ENCODE results near the gene MED13L.
A peak's percentile ranks its signal among the peaks of the same experiment; 100 is the strongest.

Gene MED13L

DNA sequence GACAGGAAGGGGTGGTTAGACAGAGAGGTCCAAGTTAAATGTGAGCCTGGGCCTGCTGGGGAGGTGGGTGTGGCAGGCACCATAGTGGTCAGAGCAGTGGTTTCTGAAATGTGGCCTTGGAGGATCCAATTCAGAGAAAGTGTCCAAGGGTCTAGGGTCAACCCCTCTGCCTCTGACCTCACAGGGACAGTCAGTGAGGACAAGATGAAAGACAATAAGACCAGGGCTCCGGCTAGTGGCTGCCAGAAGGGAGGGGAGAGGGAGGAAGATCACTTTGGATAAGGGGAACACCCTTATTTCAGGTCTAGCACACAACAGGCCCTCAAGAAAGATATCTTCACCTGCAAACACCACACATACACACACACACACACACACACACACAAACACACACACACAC is 335.1 kb downstream of the MED13L start:
- no peak for DNase-seq (ENCODE audit: low spot score)

GRCh38 chr12:115941362-115941761 is 336.1 kb downstream of the MED13L start:
- DNase-seq (ENCODE audit: low spot score) = no peak

DNA sequence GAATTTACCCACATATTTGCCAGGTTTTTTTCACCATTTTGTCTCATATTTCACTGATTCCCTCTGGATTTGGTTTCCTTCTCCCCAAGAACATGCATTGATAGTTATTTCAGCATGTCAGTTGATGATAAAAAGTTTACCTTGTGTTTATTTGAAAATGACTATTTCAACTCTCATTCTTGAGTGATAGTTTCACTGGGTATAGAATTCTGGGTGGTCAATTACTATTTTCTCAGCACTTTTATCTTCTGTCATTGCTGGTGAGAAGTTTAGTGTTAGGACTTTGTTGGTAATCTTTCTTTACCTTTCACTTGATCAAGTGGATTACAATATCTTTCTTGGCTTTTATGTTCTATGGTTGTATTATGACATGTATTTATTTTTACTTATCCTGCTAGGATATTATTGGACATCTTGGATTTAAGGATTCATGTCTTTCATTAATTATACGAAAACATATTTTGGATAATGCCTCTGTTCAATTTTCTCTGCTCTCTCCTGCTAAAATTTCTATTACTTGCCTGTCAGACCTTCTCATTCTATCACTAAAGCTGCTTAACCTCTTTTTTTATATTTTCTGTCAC is 338.6 kb downstream of the MED13L start:
- DNase-seq (ENCODE audit: low spot score) = no peak

GRCh38 chr12:115936997-115937916 is 340.2 kb downstream of the MED13L start:
- no peak for DNase-seq (ENCODE audit: low spot score)

- DNase-seq (ENCODE audit: low spot score) = no peak
Observed at GRCh38 chr12:115934877-115935276, 342.6 kb downstream of the MED13L start.

GRCh38 chr12:115934046-115934445 is 343.4 kb downstream of the MED13L start:
- DNase-seq (ENCODE audit: low spot score) = no peak

- DNase-seq (ENCODE audit: low spot score) = no peak
Observed at GRCh38 chr12:115932066-115932465, 345.4 kb downstream of the MED13L start.

DNA sequence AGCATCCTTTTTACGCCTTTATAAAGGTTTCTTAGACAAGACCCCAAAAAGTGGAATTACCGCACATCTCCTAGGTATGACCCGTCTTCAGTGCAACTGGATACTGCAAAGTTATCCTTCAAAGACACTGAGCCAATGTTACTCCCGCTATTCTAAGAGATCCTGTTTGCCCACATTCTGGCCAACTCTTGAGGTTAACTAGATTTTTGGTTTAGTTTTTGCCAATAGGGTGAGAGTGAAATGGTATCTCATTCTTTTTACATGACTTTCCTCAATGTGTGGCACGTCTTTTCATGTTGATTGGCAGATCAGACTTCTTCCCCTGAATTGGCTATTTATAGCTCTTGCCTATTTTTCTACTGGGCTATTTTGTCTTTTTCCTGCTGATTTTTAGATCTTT is 347.2 kb downstream of the MED13L start:
- no peak for DNase-seq (ENCODE audit: low spot score)

DNA sequence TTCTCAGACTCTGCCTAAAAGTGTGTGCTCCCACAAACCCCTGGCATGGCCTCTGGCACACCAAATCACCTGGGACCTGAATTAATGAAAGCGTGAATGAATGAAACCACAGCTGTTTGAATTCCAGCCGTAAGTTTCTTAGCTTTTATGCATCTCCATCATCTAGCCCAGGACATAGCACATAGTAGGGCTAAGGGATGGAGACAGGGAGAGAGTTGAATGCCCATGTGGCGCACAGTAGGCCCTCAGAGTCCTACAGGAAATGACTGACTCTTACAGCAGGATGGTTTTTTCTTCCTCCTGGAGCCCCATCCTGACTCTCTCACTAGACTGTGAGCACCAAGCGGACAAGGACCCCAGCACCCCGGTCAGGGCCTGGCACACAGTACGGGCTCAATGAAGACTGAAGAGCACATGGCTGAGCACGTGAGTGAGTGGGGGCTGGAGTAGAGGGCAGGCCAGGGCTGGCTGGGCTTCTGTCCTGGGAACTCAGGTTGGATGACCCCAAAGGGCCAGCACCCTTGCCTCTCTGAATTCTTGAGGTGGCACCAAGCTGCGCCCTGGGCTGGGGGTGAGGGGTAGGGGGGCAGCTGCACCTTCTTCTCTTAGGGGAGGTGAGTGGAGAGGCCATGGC is 351.3 kb downstream of the MED13L start:
- no peak for DNase-seq (ENCODE audit: low spot score)

GRCh38 chr12:115923851-115924250 is 353.6 kb downstream of the MED13L start:
- no peak for DNase-seq (ENCODE audit: low spot score)

DNA sequence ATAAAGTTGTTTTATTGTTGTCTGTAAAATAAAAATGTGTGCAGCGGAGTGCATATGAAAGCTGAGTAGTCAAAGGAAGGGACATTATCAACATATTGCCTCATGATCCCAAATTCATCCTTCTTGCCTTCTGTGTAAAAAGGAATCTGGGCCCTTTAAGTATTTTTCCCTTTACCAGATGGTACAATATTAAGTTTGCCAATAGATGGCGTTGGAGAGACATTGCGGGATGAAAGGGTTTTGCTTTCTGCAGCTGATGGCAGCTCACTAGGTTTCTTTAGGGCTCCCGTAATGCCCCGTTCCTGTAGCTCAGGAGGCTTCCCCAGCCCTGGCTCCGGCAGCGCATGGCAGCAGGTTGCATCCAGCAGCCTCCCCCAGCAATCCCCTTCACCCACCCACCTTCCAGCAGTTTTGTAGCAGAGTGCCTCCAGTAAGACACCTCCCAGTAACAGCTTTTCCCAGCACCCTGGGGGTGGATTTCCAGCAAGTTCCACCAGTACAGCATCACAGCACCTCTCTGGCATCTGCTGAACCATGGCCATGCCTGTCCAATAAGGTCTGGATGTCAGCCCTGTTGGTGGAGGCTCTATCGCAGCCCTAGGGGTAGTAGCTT is 354.4 kb downstream of the MED13L start:
- DNase-seq (ENCODE audit: low spot score) = peak; percentile 45

DNA sequence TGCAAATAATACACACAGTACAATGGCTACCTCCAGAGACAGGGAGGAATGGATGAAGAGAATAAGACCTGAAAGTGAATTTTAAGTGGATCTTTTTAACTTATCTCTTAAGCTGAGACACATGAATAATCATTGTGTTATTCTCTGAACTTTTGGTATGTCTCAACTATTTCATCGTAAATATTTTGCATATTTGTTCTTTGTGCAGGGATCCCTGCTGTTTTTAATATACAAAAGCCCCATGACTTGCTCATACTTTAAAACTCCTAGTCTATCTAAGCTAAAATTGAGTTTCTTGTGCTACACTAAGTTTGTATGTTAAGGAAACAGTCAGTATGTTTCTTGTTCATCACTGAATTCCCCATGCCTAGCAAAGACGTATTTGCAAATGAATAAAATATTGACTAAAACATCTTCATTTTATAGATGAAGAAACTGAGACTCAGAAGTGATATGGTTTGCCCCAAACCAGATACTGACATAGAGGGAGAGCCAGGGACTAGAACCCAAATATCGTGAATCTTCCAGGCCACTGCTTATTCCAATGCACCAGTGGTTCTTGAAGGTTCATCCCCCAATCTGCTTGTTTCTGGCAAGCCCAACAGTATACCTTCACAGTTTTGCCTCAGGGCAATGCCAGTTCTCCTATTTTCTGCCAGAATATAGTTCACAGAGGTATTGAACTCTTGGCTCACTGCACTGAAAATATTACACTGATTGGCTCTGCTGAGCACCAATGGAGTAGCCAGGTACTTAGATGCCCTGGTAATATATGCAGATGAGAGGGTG is 356.9 kb downstream of the MED13L start:
- DNase-seq (ENCODE audit: low spot score) = no peak

DNA sequence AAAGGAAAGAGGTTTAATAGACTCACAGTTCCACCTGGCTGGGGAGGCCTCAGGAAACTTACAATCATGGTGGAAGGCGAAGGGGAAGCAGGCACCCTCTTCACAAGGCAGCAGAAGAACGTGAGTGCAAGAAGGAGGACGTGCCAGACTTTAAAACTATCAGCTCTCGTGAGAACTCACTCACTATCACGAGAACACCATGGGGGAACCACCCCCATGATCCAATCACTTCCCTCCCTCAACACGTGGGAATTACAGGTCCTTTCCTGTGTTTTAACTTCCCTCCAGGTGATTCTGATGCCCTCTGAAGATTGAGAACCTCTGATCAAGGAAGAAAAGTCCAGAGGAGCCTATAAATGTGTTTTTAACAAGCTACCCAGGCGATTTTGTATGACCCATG is 358.7 kb downstream of the MED13L start:
- no peak for DNase-seq (ENCODE audit: low spot score)

GRCh38 chr12:115916910-115917668 is 360.4 kb downstream of the MED13L start:
- peak; percentile 56 for DNase-seq (ENCODE audit: low spot score)

DNA sequence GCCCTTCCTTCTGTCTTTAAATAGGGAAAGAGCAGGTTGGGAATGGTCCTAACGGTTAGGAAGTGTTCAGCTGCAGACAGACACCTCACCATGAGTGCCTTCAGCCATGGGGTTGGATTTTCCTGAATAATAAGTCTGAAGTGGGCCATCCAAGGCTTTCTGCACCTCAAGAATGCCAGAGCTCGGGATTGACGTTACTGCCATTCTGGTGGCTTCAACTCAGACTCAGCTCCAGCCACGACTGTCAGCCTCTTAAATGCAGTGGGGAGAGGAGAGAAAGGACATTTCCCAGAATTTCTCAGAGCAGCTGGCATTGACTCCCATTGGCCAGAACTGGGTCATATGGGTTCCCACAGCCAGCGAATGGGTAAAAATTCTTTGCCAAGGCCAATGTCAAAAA is 363.4 kb downstream of the MED13L start:
- DNase-seq (ENCODE audit: low spot score) = no peak

DNA sequence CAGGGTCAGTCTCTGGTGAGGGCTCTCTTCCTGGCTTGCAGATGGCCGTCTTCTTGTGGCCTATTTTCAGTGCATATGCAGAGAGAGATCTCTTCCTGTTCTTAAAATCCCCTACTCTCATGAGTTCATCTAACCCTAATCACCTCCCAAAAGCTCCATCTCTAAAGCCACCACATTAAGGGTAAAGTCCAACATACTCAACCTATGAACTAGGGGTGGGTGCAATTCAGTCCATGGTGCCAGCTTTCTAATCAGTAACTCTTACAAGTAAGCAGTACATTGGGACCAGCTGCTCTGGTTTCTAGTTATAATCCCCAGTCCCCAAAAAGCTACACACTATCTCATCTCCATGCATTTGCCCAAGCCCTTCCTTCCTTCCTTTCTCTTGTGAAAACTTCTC is 365.1 kb downstream of the MED13L start:
- no peak for DNase-seq (ENCODE audit: low spot score)

DNA sequence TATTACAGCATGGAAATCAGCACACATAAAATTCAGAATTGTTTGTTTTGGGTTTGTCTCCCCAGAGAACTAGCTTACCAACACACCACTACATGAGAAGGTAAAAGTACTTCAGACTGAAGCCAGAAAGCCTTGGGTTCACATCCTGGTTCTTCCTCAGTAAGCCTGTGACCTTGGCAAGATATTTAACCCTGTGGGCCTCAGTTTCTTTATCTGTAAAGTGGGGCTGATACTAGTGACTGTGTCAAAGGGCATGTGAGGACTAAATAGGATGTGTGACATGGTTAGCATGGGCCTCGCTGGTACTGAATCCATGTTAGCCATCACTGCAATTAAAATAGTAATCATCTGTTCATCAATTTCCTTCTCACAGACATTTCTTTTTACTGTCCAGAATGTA is 366.1 kb downstream of the MED13L start:
- DNase-seq (ENCODE audit: low spot score) = no peak

DNA sequence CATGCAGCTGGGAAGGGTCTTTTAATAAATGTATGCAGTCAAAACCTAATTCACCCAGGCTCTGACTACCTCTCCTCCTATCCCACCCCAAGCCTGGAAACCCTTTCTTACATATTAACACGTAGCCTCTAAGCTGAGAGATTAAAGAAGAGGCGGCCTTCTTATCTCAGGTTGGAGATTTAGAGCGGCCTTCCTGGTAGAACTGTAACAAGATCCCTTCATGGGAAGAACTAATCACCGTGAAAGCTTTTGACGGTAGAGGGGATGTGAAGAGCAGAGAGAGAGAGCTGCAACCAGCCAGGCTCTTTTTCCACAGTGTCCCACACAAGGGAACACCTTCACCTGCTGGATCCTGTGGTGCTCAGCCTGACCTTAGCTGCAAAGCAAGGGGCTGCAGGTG is 367.4 kb downstream of the MED13L start:
- no peak for DNase-seq (ENCODE audit: low spot score)

Data from hematopoietic multipotent progenitor cell treated with erythropoietin and hydrocortisone succinate and interleukin-3 and kit ligand, for 15 days (in vitro differentiated cells).